HG02938 (cell line): ENCODE data around the gene ZMYND8.
A peak's percentile ranks its signal among the peaks of the same experiment; 100 is the strongest.
"Not testable (repeated sequence)": the region's sequence is repeated elsewhere in the genome, so short reads cannot be mapped to it uniquely, and the experiment has no call there.

Experiments
- ATAC-seq: cut with Tn5 transposase; IDR thresholded peaks from one replicate; pipeline ENCODE4 v1.9.1; 2021; ENCODE audit warnings: mild to moderate bottlenecking, moderate library complexity; ENCODE audit not compliant: unreplicated experiment

Gene ZMYND8

DNA sequence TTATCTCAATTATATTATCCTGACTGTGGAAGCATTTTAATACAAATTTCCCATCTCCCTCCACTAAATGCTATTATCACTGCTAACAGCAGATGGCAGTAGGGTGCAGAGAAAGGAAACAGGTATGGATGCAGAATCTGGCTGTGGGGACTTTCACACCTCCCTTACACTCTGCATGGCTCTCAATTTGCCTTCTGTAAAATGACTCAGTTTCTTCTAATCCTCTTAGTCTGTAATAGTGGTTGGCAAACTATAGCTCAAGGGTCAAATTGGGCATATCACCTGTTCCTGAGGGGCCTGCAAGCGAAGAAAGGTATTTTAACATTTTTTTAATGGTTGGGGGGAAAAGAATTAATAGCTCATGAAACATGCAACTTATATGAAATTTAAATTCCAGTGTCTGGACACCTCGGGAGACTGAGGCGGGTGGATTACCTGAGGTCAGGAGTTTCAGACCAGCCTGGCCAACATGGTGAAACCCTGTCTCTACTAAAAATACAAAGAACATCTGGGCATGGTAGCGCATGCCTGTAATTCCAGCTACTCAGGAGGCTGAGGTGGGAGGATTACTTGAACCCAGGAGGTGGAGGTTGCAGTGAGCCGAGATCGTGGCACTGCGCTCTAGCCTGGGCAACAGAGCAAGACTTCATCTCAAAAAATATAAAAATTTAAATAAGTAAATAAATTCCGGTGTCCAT lies 83.5 kb downstream of the ZMYND8 start:
- ATAC-seq: no peak

DNA sequence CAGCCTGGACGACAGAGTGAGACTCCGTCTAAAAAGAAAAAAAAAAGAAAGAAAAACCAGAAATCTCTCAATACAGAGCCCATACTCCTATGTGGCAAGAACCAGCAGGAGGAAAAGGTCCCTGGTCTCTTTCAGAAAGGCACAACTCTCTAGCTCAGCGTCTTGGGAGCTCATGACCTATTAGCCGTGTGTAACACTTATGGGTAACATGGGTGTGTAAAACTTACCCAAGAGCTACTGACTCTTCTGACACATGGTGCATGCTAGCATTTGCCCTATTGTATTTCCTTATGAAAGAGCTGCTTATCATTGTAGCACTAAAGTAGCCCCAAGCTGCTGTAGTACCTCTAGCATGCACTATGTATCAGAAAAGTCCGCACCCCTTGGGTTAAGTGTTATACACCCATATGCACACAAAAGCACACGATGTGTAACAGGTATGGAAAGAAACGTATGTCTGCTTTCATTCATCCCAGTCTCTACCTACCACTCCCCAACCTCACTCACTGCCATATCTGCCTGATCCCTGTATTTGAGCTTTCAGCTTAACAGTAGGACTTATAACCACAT lies 85.4 kb downstream of the ZMYND8 start:
- ATAC-seq: no peak

DNA sequence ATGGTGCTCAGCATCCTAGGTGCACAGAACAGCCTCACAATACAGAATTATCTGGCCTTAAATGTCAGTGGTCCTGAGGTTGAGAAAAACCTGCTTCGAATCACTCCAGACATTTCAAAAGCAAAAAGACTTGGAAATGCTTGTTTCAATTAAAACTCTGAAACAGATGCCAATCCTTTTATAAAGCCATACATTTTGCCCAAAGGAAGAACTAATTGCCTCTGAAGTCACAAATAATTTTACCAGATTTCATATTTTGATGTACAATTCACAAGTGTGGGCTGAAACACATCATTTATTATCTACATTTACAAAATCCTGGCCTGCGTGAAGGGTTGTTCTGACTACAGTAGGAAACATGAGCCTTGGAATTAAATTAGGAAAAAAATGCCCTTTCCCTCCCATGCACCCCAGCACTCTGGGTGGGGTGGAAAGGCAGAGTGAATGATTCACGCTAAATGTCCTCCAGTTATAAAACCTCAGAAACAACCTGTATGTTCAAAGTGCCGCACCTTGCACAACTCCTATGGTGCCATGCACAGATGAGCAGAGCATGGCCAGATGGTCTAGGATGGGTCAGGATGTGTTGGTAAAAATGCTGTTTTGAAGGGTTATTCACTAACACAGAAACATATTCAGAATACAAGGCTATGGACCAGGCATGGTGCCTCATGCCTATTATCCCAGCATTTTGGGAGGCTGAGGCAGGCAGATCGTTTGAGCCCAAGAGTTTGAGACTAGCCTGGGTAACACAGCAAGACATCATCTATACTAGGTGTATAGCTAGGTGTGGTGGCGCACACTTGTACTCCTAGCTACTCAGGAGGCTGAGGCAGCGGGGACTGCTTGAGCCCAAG lies 87.0 kb downstream of the ZMYND8 start:
- no peak for ATAC-seq

DNA sequence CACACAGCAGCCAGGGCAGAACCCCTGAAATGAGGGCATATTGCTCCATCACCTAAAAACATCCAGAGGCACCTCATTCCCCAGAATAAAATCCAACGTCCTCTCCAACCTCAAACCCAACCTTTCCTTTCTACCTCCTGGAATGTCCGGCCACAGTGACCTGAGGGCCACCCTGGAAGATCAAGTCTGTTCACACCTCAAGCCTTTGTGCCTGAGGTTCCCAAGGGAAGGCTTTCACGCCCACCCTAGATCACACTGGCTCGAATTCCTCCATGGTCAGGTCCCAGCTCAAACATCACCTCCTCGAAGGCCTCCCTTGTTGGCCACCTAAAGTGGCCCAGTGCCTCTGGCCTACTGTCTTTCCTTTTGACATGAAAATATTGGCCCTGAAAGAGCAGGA lies 88.9 kb downstream of the ZMYND8 start:
- ATAC-seq: no peak

DNA sequence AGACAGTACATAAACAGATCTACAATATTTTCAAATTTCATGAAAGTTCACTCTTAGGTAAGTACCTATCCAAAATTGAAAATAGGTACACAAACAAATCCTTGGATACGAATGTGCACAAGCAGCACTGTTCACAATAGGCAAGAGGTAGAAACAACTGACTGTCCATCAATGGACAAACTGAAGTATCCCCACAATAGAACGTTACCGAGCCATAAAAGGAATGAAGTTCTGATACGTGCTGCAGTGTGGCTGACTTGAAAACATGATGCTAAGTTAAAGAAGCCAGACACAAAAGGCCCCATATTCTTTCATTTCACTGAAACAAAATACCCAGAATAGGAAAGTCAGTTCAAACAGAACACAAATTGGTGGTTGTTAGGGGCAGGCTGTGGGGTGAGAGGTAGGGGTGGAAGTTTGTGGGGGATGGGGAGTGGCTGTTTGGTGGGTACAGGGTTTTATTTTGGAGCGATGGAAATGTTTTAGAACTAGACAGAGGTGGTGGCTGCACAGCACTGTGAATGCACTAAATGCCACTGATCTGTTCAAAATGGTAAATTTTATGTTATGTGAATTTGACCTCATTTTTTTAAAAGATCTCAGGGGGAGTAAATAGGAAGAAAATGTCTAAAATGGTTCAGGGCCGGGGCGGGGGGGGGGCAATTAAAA lies 89.5 kb downstream of the ZMYND8 start:
- ATAC-seq: no peak

DNA sequence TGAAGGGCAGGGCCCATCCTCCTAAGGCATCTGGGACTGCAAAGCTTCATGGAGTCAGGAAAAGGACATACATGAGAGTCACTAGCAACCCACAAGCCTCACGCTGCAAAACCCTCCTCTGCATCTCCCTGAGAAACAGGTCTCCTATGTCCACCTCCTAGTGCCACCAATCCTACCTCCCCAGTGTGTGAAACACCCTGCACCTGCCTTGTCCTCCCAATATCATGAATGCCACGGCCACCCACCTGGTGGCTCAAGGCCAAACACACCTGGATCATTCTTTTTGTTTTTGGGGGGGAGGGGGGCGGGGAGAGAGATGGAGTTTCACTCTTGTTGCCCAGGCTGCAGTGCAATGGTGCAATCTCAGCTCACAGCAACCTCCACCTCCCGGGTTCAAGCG lies 90.5 kb downstream of the ZMYND8 start:
- no peak for ATAC-seq

DNA sequence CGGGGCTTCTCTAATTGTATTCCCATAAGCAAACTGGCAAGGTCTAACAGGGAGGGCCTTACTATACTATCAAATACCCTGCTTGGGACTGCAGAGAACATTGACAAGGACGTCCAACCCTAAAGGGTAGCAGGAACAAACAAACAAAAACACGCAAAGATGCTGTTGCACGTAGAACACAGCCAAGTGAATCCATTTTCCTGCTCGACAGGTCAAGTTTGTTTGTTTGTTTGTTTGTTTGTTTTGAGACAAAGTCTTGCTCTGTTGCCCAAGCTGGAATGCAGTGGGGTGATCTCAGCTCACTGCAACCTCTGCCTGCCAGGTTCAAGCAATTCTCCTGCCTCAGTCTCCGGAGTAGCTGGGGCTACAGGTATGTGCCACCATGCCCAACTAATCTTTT lies 91.3 kb downstream of the ZMYND8 start:
- no peak for ATAC-seq

DNA sequence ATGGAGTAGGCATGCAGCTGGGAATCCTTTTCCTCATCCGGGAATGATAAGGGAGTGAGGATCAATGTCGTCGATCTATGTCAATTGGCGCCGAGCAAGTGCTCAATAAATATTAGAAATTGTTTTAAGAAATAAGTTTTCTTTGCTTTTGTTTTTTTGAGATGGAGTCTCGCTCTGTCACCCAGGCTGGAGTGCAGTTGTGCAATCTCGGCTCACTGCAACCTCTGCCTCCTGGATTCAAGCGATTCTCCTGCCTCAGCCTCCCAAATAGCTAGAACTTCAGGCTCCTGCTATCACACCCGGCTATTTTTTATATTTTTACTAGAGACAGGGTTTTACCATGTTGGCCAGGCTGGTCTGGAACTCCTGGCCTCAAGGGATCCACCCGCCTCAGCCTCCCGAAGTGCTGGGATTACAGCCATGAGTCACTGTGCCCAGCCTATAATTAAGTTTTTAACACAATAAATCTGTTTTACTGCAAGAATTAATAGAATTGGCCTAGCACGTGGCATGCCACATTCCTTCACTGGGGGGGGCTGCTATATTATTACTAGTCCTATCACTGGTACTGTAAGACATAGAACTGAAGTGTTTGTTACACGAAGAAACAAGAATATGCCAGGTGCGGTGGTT lies 92.2 kb downstream of the ZMYND8 start:
- ATAC-seq: not testable (repeated sequence)

DNA sequence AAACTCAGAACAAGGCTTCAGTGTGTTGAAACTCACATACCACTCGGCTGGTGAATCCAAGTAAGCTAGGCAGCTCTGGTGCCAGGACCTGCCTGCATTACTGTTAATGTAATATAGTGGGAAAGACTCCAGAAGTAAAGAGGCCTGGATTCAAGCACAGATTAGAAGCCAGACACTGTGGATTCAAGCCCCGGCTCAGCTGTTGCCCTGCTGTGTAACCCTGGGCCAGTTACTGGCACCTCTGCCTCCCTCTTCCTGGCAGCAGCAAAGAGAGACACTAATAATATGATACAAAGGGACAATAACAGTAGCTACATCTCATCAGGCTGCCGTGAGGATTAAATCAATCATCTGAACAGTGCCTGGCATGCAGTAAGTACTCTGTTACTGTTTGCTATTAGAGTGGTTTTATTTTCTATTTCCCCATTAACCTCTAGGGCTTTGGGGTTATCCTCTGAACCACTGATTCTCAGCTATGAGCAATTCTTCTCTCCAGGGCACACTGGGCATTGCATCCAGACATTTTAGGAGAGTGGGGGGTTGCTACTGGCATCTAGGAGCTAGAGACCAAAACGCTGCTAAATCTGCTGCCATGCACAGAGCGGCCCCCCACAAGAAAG lies 92.9 kb downstream of the ZMYND8 start:
- ATAC-seq: no peak

DNA sequence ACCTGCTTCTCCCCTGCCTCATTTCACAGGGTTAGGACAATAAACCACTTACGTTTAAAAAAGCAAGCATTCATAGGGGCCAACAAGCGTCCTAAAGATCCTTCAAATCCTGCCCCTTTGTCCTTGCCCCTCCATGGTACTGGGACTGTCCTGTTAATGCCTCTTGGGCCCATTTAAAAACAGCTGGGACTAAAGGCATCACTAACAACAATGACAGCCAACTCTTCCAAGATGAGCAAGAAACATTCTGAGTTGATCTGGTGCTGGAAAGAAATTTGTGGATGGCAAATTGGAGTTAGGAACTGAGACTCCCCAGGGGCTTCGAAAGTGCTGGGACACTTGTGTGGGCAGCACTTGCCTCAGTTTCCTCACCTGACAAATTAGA lies 93.4 kb downstream of the ZMYND8 start:
- no peak for ATAC-seq

DNA sequence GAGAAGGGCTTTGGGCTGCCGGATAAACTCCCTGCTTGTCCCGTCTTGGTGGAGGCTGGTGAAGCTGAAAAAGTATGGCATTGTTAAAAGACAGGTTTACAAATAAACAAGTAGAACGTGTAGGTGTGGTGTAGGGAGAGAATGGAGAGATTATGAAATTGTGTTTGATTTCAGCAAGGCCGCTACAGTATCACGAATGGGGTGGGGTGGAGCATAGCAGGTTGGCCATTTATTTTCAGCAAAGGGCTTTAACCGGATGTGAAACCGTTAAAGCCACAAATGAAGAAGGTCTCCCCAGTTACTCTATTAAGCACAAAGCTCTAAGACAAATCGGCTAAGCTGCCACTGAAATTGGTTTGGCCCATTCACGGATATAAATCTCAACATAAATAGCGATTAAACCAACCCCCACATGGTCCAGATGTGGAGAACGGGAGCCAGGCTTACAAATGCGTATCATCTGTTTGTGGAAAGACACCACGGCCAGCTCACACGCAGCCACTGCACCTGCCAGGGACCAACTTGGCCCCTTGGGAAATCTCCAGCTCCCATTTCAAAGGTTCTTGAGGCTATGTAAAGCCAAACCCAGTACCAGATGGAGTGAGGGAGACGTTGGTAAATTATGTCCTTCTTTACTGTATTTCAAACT lies 94.0 kb downstream of the ZMYND8 start:
- ATAC-seq: peak; percentile 70

DNA sequence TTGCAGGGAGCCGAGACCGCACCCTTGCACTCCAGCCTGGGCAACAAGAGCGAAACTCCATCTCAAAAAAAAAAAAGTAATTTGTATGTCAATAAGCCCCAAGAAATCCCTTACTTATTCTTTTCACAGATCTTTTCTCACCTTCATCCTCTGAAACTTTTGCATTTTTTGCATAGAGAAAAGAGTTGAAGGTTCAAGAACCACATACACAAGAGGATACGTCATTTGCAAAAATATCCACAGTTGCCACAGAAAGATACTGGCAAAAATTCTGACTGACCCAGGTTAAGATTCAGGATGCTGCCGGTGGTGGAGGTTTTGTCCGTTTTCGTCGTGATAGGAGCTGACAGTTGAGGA lies 94.5 kb downstream of the ZMYND8 start:
- no peak for ATAC-seq

DNA sequence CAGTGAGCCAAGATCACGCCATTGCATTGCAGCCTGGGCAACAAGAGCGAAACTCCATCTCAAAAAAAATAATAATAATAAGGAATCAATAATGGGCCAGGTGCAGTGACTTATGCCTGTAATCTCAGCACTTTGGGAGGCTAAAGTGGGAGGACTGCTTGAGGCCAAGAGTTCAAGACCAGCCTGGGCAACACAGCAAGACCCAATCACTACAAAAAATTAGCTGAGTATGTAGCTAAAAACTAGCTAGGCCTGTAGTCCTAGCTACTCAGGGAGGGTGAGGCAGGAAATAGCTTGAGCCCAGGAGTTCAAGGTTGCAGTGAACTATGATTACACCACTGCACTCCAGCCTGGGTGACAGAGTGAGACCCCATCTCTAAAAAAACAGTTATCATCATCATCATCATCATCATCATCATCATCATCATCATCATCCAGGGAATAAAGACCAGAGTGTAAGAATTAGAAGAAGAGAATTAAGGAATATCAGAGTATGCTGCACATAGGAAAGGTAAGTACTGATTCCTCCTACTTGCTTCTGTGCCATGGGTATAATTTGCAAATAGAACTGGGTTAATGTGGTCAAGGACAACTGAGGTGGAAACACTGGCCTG lies 95.2 kb downstream of the ZMYND8 start:
- not testable (repeated sequence) for ATAC-seq

DNA sequence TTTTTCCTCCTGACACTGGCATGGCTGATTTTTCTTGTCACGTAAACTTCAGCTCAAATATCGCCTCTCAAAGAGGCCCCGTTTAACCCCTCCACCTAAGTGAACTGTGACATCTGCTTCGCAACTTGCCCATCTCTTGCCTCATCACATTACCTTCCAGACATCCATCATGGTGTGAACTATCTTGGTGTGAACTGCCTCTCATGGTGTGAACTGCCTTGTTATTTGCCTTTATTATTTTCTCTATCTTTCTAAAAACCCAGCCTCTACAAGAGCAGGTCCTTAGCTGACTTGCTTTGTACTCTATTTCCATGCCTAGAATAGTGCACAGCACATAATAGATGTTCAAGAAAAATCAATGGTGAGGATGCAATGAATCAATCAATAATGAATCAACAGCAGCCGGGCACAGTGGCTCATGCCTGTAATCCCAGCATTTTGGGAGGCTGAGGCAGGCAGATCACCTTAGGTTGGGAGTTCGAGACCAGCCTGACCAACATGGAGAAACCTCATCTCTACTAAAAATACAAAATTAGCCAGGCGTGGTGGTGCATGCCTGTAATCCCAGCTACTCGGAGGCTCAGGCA lies 95.9 kb downstream of the ZMYND8 start:
- ATAC-seq: not testable (repeated sequence)

DNA sequence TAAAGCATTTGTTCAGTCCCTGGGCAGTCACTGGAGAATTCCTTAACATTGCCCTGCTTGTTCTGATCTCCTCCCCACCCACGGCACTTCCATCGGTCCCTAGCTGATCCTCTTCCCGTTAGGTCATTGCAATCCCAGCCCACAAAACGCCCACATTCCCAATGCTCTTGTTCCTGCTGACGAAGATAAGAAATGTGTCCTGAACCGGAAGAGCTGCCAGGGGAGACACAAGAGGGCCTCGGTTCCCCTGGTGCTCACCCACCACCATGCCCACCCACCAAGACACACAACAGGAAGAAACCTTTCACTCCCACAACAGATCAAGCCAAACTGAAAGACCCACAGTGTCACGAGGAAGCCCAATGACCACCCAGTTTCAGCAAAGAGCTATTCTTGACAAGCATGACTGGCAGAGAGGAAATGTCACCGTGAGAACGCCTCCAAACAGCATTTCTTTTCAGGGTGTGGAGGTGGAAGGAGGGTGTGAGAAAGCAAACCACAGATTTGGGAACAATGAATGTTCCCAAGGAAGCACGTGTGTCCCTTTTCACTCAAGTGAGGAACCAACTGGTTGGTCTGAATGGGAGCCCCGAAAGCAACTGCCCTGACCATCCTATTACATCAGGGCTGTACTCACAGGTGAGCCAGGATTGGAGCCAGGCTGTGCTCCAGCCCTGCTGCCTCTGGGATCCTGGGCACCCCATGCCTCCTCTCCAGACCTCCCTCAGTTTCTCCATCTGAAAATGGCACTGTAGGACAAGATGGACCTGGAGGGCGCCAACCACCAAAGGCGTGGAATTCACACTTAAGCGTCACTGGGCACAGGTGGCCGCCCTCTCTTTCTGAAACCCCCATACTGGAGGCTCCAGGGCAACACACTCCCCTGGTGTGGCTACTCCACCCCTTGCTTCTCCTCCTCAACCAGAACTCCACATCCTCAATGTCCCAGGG lies 97.5 kb downstream of the ZMYND8 start:
- ATAC-seq: peak; percentile 39

DNA sequence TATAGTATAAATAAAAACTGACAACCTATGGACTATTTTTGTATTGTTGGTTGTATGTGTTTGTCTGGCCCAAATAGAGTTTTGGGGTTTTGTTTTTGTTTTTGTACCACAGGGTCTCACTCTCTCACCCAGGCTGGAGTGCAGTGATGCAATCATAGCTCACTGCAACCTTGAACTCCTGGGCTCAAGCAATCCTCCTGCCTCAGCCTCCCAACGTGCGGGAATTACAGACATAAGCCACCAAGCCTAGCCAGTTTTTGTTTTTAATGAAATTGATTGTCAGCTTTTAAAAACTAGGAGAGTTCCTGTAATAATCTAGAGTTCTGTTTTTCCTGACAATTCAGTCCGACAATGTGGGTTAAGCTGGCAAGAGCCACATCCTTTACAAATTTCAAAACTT lies 98.7 kb downstream of the ZMYND8 start:
- no peak for ATAC-seq

DNA sequence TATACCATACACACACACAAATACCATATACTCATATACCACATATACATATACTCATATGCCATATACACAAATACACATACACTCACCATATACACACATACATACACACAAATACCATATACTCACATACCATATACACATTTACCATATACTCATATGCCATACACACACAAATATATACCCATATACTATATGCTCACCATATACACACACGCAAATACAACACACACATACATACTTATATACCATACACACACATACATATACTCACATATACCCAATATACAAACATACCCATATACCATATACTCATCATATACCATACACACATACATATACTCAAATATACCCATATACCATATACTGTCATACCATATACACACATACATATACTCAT lies 99.2 kb downstream of the ZMYND8 start:
- no peak for ATAC-seq

DNA sequence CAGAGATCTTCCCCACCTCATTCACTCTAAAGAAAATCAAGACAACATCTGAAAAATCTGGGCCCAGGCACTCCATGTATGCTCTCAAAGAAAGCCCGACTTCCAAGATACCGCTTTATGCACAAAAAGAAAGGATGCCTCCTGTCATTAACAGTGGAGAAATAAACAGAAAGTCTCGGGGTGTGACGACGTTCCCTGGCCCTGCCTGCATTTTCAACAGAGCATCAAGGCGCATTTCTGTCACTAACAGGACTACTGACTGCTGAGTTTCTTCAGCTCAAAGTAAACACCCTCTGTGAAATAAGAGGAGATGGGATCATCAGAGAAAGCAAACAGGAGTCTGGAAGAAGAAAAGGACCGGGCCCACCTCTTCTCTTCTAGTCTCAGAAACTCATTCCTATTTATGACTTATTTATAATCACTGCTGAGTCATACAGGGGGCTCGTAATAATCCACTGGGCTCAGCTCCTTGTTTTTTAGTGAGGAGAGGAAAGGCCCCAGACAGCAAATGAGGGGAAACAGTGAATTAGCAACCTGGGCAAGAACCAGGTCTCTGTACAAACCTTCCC lies 99.7 kb downstream of the ZMYND8 start:
- ATAC-seq: no peak
